CD4-positive, CD25-positive, alpha-beta regulatory T cell (primary cell): ENCODE results near the gene TMSB4X. TPM values are rescaled to one million over a fixed set of nuclear protein-coding genes. Genes with fewer than 3 reads are reported as not detected.
A peak's percentile ranks its signal among the peaks of the same experiment; 100 is the strongest.

ENCODE experiments used
- ATAC-seq, 2 donors: fragments of 150-1000 bp; cut with Tn5 transposase; one replicate each; pipeline ENCODE4 v1.10.0; 2021; ENCODE audit warnings: low read depth in 2 of 2, moderate number of reproducible peaks in 2 of 2, moderate library complexity in 1 of 2
- DNase-seq, 3 donors: peaks; one replicate each; pipeline versions ENCODE4 v3.0.0 to v3.0.0-alpha.2; 2012 to 2022; ENCODE audit warnings: mixed read lengths in 1 of 3
- H3K27ac ChIP-seq: one replicate; pipeline ENCODE4 v1.7.0; 2013; ENCODE audit warnings: mild to moderate bottlenecking, low read length; ENCODE audit not compliant: insufficient read depth, poor library complexity, severe bottlenecking
- H3K27me3 ChIP-seq: one replicate; pipeline ENCODE4 v1.7.0; 2013; ENCODE audit warnings: low read length; ENCODE audit not compliant: control insufficient read depth, insufficient read depth
- H3K36me3 ChIP-seq: one replicate; pipeline ENCODE4 v1.7.0; 2013; ENCODE audit warnings: mild to moderate bottlenecking, low read length, moderate library complexity; ENCODE audit not compliant: control insufficient read depth, insufficient read depth
- H3K4me1 ChIP-seq: 2 replicates; pipeline ENCODE4 v1.7.0; 2013; ENCODE audit warnings: mild to moderate bottlenecking, low read length; ENCODE audit not compliant: insufficient read depth, control insufficient read depth, poor library complexity, severe bottlenecking
- H3K4me3 ChIP-seq: one replicate; pipeline ENCODE4 v1.7.0; 2013; ENCODE audit warnings: low read depth, mild to moderate bottlenecking, low read length, moderate library complexity
- H3K9me3 ChIP-seq, 2 experiments: 1 replicate in 1 of 2; 2 replicates in 1 of 2; pipeline ENCODE4 v1.7.0; 2013; ENCODE audit warnings: low read length in 2 of 2, mild to moderate bottlenecking in 1 of 2, moderate library complexity in 1 of 2; ENCODE audit not compliant: control insufficient read depth in 2 of 2
- H3K27ac Mint-ChIP-seq, 3 donors: one replicate each; pipeline ENCODE4 v1.8.0; 2020 to 2022; ENCODE audit warnings: mild to moderate bottlenecking in 3 of 3, mixed read lengths in 3 of 3, moderate library complexity in 2 of 3
- H3K27me3 Mint-ChIP-seq: one replicate; pipeline ENCODE4 v1.8.0; 2022; ENCODE audit warnings: mild to moderate bottlenecking, mixed read lengths
- H3K36me3 Mint-ChIP-seq: one replicate; pipeline ENCODE4 v1.8.0; 2020; ENCODE audit warnings: mixed read lengths
- H3K4me1 Mint-ChIP-seq, 4 donors: one replicate each; pipeline ENCODE4 v1.8.0; 2020 to 2022; ENCODE audit warnings: mixed read lengths in 4 of 4, mild to moderate bottlenecking in 1 of 4
- H3K4me3 Mint-ChIP-seq, 4 donors: one replicate each; pipeline ENCODE4 v1.8.0; 2020 to 2022; ENCODE audit warnings: mild to moderate bottlenecking in 4 of 4, mixed read lengths in 4 of 4, moderate library complexity in 3 of 4
- H3K9me3 Mint-ChIP-seq, 7 donors: one replicate each; pipeline ENCODE4 v1.8.0; 2020 to 2022; ENCODE audit warnings: mixed read lengths in 7 of 7, mild to moderate bottlenecking in 3 of 7, moderate library complexity in 2 of 7
- polyA plus RNA-seq, 4 donors: library from polyadenylated mRNA; unstranded; fragments of 300-500 nt; fragmentation: Illumina TruSeq; gene quantifications; one replicate each; pipeline ENCODE4 v1.2.3, GENCODE V29; 2021
- total RNA-seq: library from RNA; stranded (reverse); gene quantifications from one replicate; pipeline ENCODE4 v1.2.3, GENCODE V29; 2022

The TMSB4X gene
- total and polyA plus RNA-seq, 5 donors from 2014 or later: 6,725 to 36,942 (median 34,427) TPM

- Histone ChIP-seq H3K9me3 (no peaks in the 10 kb centered on the region), H3K27me3 (no peaks in the 10 kb centered on the region), H3K27ac (no peak overlapping the region), H3K4me1 (peaks cover 29% of the 10 kb centered on the region), H3K4me3 (no peak overlapping the region), H3K36me3 (no peaks in the 10 kb centered on the region)
- DNase-seq (no peak), ATAC-seq (no peak)
- Mint-ChIP-seq H3K27me3 (no peaks in the 10 kb centered on the region), H3K27ac (peak overlapping the region; percentile 70 to 76 (median 71)), H3K9me3 (no peaks in the 10 kb centered on the region), H3K36me3 (no peaks in the 10 kb centered on the region), H3K4me3 (no peak overlapping the region), H3K4me1 (peaks cover 23 to 63% (median 31%) of the 10 kb centered on the region in 4 donors)
Observed at GRCh38 chrX:13023567-13023966, 48.7 kb downstream of the TMSB4X start.

DNA sequence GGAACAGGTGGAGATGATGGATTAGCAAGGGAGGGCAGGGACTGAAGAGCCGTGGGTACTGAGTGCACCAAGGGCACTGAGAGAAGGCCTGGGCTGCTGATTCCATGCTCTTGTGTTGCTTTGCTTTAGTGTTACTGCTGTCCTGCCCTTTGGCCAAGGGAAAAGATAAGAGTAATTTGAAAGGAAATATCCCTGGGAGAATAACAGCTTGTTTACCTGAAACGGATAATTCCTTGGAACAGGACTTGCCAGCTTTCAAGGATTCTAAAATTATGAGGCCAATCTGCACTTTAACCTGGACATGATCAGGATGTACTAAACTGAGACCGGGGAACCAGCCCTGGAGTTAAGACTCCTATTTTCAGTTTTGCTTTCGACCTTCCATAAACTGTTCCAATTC, 49.1 kb downstream of the TMSB4X start:
- no peak overlapping the region for H3K27ac ChIP-seq
- peaks cover 23 to 67% (median 32%) of the 10 kb centered on the region in 4 donors for H3K4me1 Mint-ChIP-seq

GRCh38 chrX:13024986-13025385, 50.1 kb downstream of the TMSB4X start:
- H3K4me1 ChIP-seq: peaks cover 40% of the 10 kb centered on the region
- no peak overlapping the region for H3K27ac ChIP-seq
- Mint-ChIP-seq H3K4me1 (peaks cover 25 to 73% (median 35%) of the 10 kb centered on the region in 4 donors), H3K27me3 (no peaks in the 10 kb centered on the region), H3K4me3 (peak overlapping the region in 2 of 4 donors; percentile 50 to 59), H3K36me3 (no peaks in the 10 kb centered on the region), H3K27ac (peak overlapping the region; percentile 73 to 97 (median 80)), H3K9me3 (no peaks in the 10 kb centered on the region)
- no peaks in the 10 kb centered on the region for H3K9me3 ChIP-seq
- ATAC-seq (no peak), DNase-seq (no peak)
- no peaks in the 10 kb centered on the region for H3K36me3 ChIP-seq
- peak overlapping the region; percentile 26 for H3K4me3 ChIP-seq
- no peaks in the 10 kb centered on the region for H3K27me3 ChIP-seq

More for the DNA sequence above, 49.1 kb downstream of the TMSB4X start:
- no peak for ATAC-seq
- Histone ChIP-seq H3K9me3 (no peaks in the 10 kb centered on the region), H3K4me3 (no peak overlapping the region), H3K36me3 (no peaks in the 10 kb centered on the region), H3K4me1 (peaks cover 30% of the 10 kb centered on the region), H3K27me3 (no peaks in the 10 kb centered on the region)
- H3K4me3 Mint-ChIP-seq: no peak overlapping the region
- H3K27me3 Mint-ChIP-seq: no peaks in the 10 kb centered on the region
- no peaks in the 10 kb centered on the region for H3K9me3 Mint-ChIP-seq
- H3K36me3 Mint-ChIP-seq: no peaks in the 10 kb centered on the region
- peak overlapping the region; percentile 70 to 76 (median 71) for H3K27ac Mint-ChIP-seq
- DNase-seq: no peak

Other genes with a start within 250 kb of the TMSB4X start
- gene PRPS2, start 183.7 kb upstream of the TMSB4X start, total RNA-seq: 18.0 TPM
- 10 to 100 TPM; 23.7 to 31.7 (median 30.1) TPM for gene PRPS2, start 183.7 kb upstream of the TMSB4X start, polyA plus RNA-seq
- not detected for gene TLR7, start 108.0 kb upstream of the TMSB4X start, total RNA-seq
- gene TLR7, start 108.0 kb upstream of the TMSB4X start, polyA plus RNA-seq: under 1 TPM in 2 of 4 donors, not detected in 2; 0.02 to 0.15 TPM
- not detected for gene TLR8, start 68.5 kb upstream of the TMSB4X start, total RNA-seq
- not detected for gene TLR8, start 68.5 kb upstream of the TMSB4X start, polyA plus RNA-seq
- gene FAM9C, start 69.5 kb downstream of the TMSB4X start, total RNA-seq: not detected
- gene FAM9C, start 69.5 kb downstream of the TMSB4X start, polyA plus RNA-seq: not detected